Gastroesophageal sphincter (tissue), 4 donors: ENCODE results near the gene PPP6R3. TPM values are rescaled to one million over a fixed set of nuclear protein-coding genes. Genes with fewer than 3 reads are reported as not detected.

Experiments
- ATAC-seq: fragments of 150-250 bp; one replicate; pipeline ENCODE4 v1.9.1; 2016; ENCODE audit warnings: mild to moderate bottlenecking, moderate library complexity
- H3K27ac ChIP-seq, 4 donors: fragments of 200-600 bp; sonication (generic) in 3 of 4; 1 replicate in 3 of 4; 2 replicates in 1 of 4; pipeline ENCODE4 v1.5.1; 2016 to 2019
- H3K27me3 ChIP-seq: fragments of 200-600 bp; sonication (generic); one replicate; pipeline ENCODE4 v1.5.1; 2019
- H3K36me3 ChIP-seq, 2 donors: fragments of 200-600 bp; sonication (generic); one replicate each; pipeline ENCODE4 v1.5.1; 2019; ENCODE audit warnings: control low read depth in 1 of 2
- H3K4me1 ChIP-seq, 3 donors: fragments of 200-600 bp; sonication (generic); 1 replicate in 2 of 3; 2 replicates in 1 of 3; pipeline ENCODE4 v1.5.1; 2016 to 2019; ENCODE audit warnings: control low read depth in 2 of 3
- H3K4me3 ChIP-seq, 2 donors: fragments of 200-600 bp; sonication (generic); one replicate each; pipeline ENCODE4 v1.5.1; 2019; ENCODE audit warnings: mild to moderate bottlenecking in 1 of 2, moderate library complexity in 1 of 2
- H3K9me3 ChIP-seq, 3 donors: fragments of 200-600 bp; sonication (generic); one replicate each; pipeline ENCODE4 v1.5.1; 2017 to 2019; ENCODE audit warnings: control low read depth in 2 of 3
- EP300 ChIP-seq: sonication (generic); formaldehyde crosslinking; IDR thresholded peaks from one replicate; pipeline ENCODE4 v1.6.1; 2017; ENCODE audit warnings: antibody characterized with exemption, mild to moderate bottlenecking
- POLR2A ChIP-seq, 2 donors: fragments of 450-650 bp; IDR thresholded peaks; one replicate each; pipeline ENCODE4 v1.6.1; 2017; ENCODE audit warnings: antibody characterized with exemption in 2 of 2, mild to moderate bottlenecking in 2 of 2, moderate library complexity in 1 of 2
- POLR2AphosphoS5 ChIP-seq: sonication (generic); formaldehyde crosslinking; IDR thresholded peaks from one replicate; pipeline ENCODE4 v1.6.1; 2017; ENCODE audit warnings: antibody characterized with exemption
- WGBS, 2 donors: methylation state at CpG; one replicate each; pipeline ENCODE4 v1.1.5; 2018; ENCODE audit warnings: low coverage in 1 of 2; 5-methylcytosine and 5-hydroxymethylcytosine counted together
- total RNA-seq, 4 donors: library from RNA; depleted of rRNA; stranded (reverse); fragments of >200 nt; gene quantifications; one replicate each; pipeline ENCODE4 v1.1.0, GENCODE V29; 2016
- TF ChIP-seq, protein P1 (sequence below), 4 experiments: fragments of 200-600 bp in 2 of 4; fragments of 450-650 bp in 2 of 4; sonication (generic) in 1 of 4; IDR thresholded peaks; one replicate each; pipeline ENCODE4 v1.5.1; 2017 to 2019; ENCODE audit warnings: antibody characterized with exemption in 4 of 4, mild to moderate bottlenecking in 2 of 4, moderate library complexity in 2 of 4

PPP6R3 gene
- total RNA-seq, 4 donors from 2014 or later: 128 to 164 (median 144) TPM

DNA sequence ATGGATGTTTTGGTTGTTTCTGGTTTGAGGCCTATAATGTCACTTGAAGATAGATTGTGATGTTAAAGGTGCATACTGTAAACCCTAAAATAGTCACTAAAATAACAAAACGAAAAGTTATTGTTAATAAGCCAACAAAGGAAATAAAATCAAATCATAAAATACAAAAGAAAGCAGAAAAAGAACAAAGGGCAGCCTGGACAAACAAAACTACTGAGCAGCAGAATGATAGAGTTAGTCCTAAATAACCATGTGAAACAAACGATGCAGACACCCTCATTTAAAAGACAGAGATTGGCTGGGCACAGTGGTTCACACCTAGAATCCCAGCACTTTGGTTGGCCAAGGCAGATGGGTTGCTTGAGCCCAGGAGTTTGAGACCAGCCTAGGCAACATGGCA is 132.9 kb downstream of the PPP6R3 start:
- no peak for TF ChIP-seq POLR2AphosphoS5
- TF ChIP-seq, protein P1, sequence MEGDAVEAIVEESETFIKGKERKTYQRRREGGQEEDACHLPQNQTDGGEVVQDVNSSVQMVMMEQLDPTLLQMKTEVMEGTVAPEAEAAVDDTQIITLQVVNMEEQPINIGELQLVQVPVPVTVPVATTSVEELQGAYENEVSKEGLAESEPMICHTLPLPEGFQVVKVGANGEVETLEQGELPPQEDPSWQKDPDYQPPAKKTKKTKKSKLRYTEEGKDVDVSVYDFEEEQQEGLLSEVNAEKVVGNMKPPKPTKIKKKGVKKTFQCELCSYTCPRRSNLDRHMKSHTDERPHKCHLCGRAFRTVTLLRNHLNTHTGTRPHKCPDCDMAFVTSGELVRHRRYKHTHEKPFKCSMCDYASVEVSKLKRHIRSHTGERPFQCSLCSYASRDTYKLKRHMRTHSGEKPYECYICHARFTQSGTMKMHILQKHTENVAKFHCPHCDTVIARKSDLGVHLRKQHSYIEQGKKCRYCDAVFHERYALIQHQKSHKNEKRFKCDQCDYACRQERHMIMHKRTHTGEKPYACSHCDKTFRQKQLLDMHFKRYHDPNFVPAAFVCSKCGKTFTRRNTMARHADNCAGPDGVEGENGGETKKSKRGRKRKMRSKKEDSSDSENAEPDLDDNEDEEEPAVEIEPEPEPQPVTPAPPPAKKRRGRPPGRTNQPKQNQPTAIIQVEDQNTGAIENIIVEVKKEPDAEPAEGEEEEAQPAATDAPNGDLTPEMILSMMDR (IDR thresholded peaks at IDR 0.05): no peak
- no peak for TF ChIP-seq POLR2A (IDR thresholded peaks at IDR 0.05)
- TF ChIP-seq EP300: no peak
- H3K27me3 ChIP-seq: no peaks in the 10 kb centered on the region
- ATAC-seq: no peak
- no peak overlapping the region for H3K27ac ChIP-seq
- H3K9me3 ChIP-seq: no peaks in the 10 kb centered on the region
- 33 to 52% methylated on average over 1 to 2 of the region's 2 CpGs for WGBS, 2 donors
- H3K4me3 ChIP-seq: no peak overlapping the region
- peaks cover 9 to 96% of the 10 kb centered on the region in 2 donors for H3K36me3 ChIP-seq
- H3K4me1 ChIP-seq: no peaks in the 10 kb centered on the region

DNA sequence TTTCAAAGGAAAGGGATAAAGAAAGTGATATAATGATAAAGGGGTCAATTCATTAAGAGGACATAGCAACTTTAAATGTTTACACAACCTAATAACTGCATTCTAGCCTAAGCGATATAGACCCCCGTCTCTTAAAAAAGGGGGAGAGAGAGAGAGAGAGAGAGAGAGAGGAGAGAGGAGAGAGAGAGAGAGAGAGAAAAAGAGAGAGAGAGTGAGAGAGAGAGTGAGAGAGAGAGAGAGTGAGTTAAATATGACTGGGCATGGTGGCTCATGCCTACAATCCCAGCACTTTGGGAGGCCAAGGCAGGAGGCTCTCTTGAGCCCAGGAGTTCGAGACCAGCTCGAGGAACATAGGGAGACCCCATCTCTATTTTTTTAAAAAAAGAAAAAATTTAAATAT is 133.6 kb downstream of the PPP6R3 start:
- H3K4me3 ChIP-seq: no peak overlapping the region
- no peaks in the 10 kb centered on the region for H3K4me1 ChIP-seq
- H3K9me3 ChIP-seq: no peaks in the 10 kb centered on the region
- ATAC-seq: no peak
- TF ChIP-seq POLR2AphosphoS5 (no peak), POLR2A (IDR thresholded peaks at IDR 0.05) (no peak), EP300 (no peak)
- TF ChIP-seq, protein P1 (IDR thresholded peaks at IDR 0.05): no peak
- 92 to 100% methylated on average over 2 to 4 of the region's 4 CpGs for WGBS, 2 donors
- no peaks in the 10 kb centered on the region for H3K27me3 ChIP-seq
- H3K36me3 ChIP-seq: peaks cover 9 to 96% of the 10 kb centered on the region in 2 donors
- no peak overlapping the region for H3K27ac ChIP-seq

DNA sequence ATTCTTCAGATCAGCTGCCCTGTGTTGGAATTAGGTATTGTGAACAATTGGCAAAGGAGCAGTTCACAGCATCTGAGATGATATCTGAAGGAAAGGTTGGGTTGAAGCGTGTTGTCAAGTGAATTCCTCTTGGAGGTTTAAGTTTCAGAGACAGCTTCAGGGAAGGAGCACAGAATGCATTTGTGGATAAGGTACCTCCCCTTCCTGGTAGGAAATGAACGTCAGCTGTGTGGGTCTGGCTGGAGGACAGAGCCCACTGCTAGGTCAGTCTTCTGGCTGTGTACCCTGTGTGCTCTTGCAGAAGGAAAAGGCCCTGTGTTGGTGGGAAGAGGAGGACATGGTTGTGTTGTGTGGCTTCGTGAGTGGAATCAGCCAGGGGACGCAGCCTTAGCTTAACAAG is 135.7 kb downstream of the PPP6R3 start:
- ATAC-seq: no peak
- no peak overlapping the region for H3K27ac ChIP-seq
- no peak for TF ChIP-seq POLR2A (IDR thresholded peaks at IDR 0.05)
- TF ChIP-seq, protein P1 (IDR thresholded peaks at IDR 0.05): no peak
- no peak for TF ChIP-seq EP300
- TF ChIP-seq POLR2AphosphoS5: no peak
- H3K4me3 ChIP-seq: no peak overlapping the region
- peaks cover 5 to 97% of the 10 kb centered on the region in 2 donors for H3K36me3 ChIP-seq
- WGBS, 2 donors: 88 to 93% methylated on average over 2 to 4 of the region's 4 CpGs
- H3K27me3 ChIP-seq: no peaks in the 10 kb centered on the region
- no peaks in the 10 kb centered on the region for H3K9me3 ChIP-seq
- H3K4me1 ChIP-seq: no peaks in the 10 kb centered on the region

DNA sequence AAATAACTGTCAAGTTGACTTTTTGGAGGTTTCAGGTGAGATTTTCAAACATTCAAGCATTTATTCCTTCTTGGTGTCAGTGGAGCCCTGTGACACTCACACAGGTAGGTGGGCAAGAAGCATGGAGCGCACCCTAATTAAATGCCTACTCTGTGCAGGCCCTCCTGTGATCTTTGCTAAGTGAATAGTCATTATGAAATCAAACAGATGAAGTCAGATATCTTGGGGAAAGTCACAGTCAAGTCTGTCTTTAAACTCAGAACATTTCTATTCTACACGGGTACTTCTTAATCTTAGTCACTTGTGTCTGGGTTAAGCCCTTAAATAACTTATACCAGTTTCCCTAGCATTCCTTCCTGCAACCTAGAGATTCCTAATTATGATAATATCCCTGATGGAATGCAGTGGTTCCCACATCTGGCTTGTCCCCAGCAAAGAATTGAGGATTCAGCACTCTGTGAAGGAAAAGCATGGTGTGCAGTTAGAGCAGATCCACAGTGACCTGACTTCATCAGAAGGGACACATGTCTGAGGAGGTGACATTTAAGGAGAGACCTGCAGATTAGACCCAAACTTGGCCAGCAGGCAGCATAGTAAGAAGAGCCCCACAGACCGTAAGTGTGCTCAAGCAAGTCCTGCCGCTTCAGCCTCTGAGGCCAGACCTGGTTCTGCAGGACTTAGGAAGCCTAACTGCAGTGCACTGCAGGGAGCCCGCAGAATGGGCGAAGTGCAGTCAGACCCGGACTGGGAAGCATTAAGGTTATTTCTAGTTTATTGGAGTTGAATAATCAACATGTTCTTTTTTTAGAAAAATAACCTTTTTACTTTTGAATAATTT is 138.5 kb downstream of the PPP6R3 start:
- TF ChIP-seq POLR2A (IDR thresholded peaks at IDR 0.05): no peak
- TF ChIP-seq POLR2AphosphoS5: no peak
- TF ChIP-seq, protein P1 (IDR thresholded peaks at IDR 0.05): no peak
- TF ChIP-seq EP300: no peak
- no peaks in the 10 kb centered on the region for H3K27me3 ChIP-seq

DNA sequence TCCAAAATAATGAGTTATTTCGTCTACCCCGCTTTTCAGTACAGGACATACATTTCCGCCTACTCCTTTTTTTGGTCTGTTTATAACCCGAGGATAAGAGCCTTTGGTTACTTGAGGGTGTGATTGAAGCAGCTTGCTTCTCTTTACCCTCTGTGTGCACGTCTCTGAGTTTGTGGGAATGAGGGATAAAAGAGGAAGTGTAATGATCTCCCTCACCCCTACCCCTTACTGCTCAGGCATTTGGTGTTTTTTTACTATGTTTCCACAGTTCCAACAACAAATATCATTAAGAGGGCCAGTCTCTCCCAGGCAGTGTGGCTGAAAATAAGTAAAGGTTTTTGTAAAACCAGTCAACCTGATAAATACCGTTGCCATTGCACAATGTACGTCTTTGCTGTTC is 140.6 kb downstream of the PPP6R3 start:
- Histone ChIP-seq H3K27ac (no peak overlapping the region), H3K36me3 (peaks cover 0 to 100% of the 10 kb centered on the region in 2 donors), H3K27me3 (no peaks in the 10 kb centered on the region), H3K4me1 (no peaks in the 10 kb centered on the region), H3K4me3 (no peak overlapping the region), H3K9me3 (no peaks in the 10 kb centered on the region)
- 82 to 84% methylated on average over 6 to 7 of the region's 7 CpGs for WGBS, 2 donors
- no peak for TF ChIP-seq POLR2AphosphoS5
- TF ChIP-seq POLR2A (IDR thresholded peaks at IDR 0.05): no peak
- TF ChIP-seq, protein P1 (IDR thresholded peaks at IDR 0.05): no peak
- no peak for TF ChIP-seq EP300
- no peak for ATAC-seq

More for the DNA sequence above, 138.5 kb downstream of the PPP6R3 start:
- Histone ChIP-seq H3K9me3 (no peaks in the 10 kb centered on the region), H3K27ac (no peak overlapping the region), H3K4me1 (no peaks in the 10 kb centered on the region), H3K4me3 (no peak overlapping the region), H3K36me3 (peaks cover 0 to 98% of the 10 kb centered on the region in 2 donors)
- 67 to 79% methylated on average over 4 to 7 of the region's 7 CpGs for WGBS, 2 donors
- no peak for ATAC-seq
